Measurements from ENCODE around the gene VPS41.
"Not testable (repeated sequence)": the region's sequence is repeated elsewhere in the genome, so short reads cannot be mapped to it uniquely, and the experiment has no call there.

VPS41 gene

GRCh38 chr7:38908759-38909335 lies at the start of gene VPS41:
TSS of gene VPS41 (minus strand) at chr7:38909191. CDS start at chr7:38909174, 17 bp downstream.
- DNase-seq (ENCODE audit: low read depth in 2 of 2): peak; percentile 51 to 61

GRCh38 chr7:38955892-38956291 lies 46.9 kb upstream of the VPS41 start:
- no peak for DNase-seq (ENCODE audit: low read depth in 2 of 2)

GRCh38 chr7:38953971-38954370 lies 45.0 kb upstream of the VPS41 start:
- DNase-seq (ENCODE audit: low read depth in 2 of 2): no peak

- DNase-seq (ENCODE audit: low read depth in 2 of 2): no peak
These were observed 44.2 kb upstream of the VPS41 start for GRCh38 chr7:38953227-38953626.

GRCh38 chr7:38951213-38951612 lies 42.2 kb upstream of the VPS41 start:
- DNase-seq (ENCODE audit: low read depth in 2 of 2): no peak

GRCh38 chr7:38950309-38950708 lies 41.3 kb upstream of the VPS41 start:
- no peak for DNase-seq (ENCODE audit: low read depth in 2 of 2)

- DNase-seq (ENCODE audit: low read depth in 2 of 2): not testable (repeated sequence)
These were observed 38.5 kb upstream of the VPS41 start for GRCh38 chr7:38947541-38947940.

- DNase-seq (ENCODE audit: low read depth in 2 of 2): no peak
These were observed 33.5 kb upstream of the VPS41 start for GRCh38 chr7:38942431-38943051.

- DNase-seq (ENCODE audit: low read depth in 2 of 2): no peak
These were observed 31.8 kb upstream of the VPS41 start for GRCh38 chr7:38940774-38941173.

- DNase-seq (ENCODE audit: low read depth in 2 of 2): no peak
These were observed 29.6 kb upstream of the VPS41 start for GRCh38 chr7:38938589-38938988.

- no peak for DNase-seq (ENCODE audit: low read depth in 2 of 2)
These were observed 29.1 kb upstream of the VPS41 start for GRCh38 chr7:38938001-38938485.

- DNase-seq (ENCODE audit: low read depth in 2 of 2): no peak
These were observed 27.6 kb upstream of the VPS41 start for GRCh38 chr7:38936641-38937040.

- no peak for DNase-seq (ENCODE audit: low read depth in 2 of 2)
These were observed 25.5 kb upstream of the VPS41 start for GRCh38 chr7:38934536-38934935.

- no peak for DNase-seq (ENCODE audit: low read depth in 2 of 2)
These were observed 25.1 kb upstream of the VPS41 start for GRCh38 chr7:38934051-38934450.

GRCh38 chr7:38932509-38933168 lies 23.6 kb upstream of the VPS41 start:
- peak; percentile 20 to 38 for DNase-seq (ENCODE audit: low read depth in 2 of 2)

GRCh38 chr7:38929460-38930171 lies 20.6 kb upstream of the VPS41 start:
- DNase-seq (ENCODE audit: low read depth in 2 of 2): no peak

- DNase-seq (ENCODE audit: low read depth in 2 of 2): no peak
These were observed 19.5 kb upstream of the VPS41 start for GRCh38 chr7:38928506-38928905.

- DNase-seq (ENCODE audit: low read depth in 2 of 2): no peak
These were observed 18.8 kb upstream of the VPS41 start for GRCh38 chr7:38927751-38928150.

- no peak for DNase-seq (ENCODE audit: low read depth in 2 of 2)
These were observed 11.7 kb upstream of the VPS41 start for GRCh38 chr7:38920731-38921130.

GRCh38 chr7:38916396-38916795 lies 7.4 kb upstream of the VPS41 start:
- no peak for DNase-seq (ENCODE audit: low read depth in 2 of 2)

GRCh38 chr7:38909870-38910269 lies 879 bp upstream of the VPS41 start:
- DNase-seq (ENCODE audit: low read depth in 2 of 2): no peak

- DNase-seq (ENCODE audit: low read depth in 2 of 2): no peak
These were observed 1.2 kb downstream of the VPS41 start for GRCh38 chr7:38907766-38908165.
